Dorsolateral prefrontal cortex (tissue), 118 donors: Measurements from ENCODE around the gene MSH2. TPM values are rescaled to one million over a fixed set of nuclear protein-coding genes. Genes with fewer than 3 reads are reported as not detected.

Source experiments
- microRNA-seq, 43 experiments: library from miRNA; unstranded; fragments of <30 nt; microRNA quantifications; one replicate each; pipeline ENCODE4 v1.2.0, GENCODE V29; 2022
- total RNA-seq, 120 experiments: library from RNA; stranded (reverse); gene quantifications; one replicate each; pipeline versions ENCODE4 v1.2.3 to v1.2.4, GENCODE V29; 2022

Gene MSH2
- total RNA-seq, 120 experiments from 2014 or later = 19.7 to 57.3 (median 39.9) TPM

Small RNA genes lying within 50 kb of the gene (microRNA-seq; reads per million reads assigned to microRNA genes)
- 0 to 1.3 (median 0) reads per million in 43 experiments for gene MIR559

Other genes with a start within 250 kb of the MSH2 start
- gene STPG4, start 247.8 kb upstream of the MSH2 start, total RNA-seq = 1 to 10 TPM in 42 of 120 experiments, under 1 TPM in 47, not detected in 31; 0.29 to 2.8 (median 0.96) TPM
- 1,000 to 10,000 TPM in 105 of 120 experiments, 100 to 1,000 TPM in 15; 591 to 1,720 (median 1,301) TPM for gene CALM2, start 226.6 kb upstream of the MSH2 start, total RNA-seq
- 10 to 100 TPM in 2 of 120 experiments, 1 to 10 TPM in 104, under 1 TPM in 10, not detected in 4; 0.62 to 11.2 (median 1.9) TPM for gene EPCAM, start 33.8 kb upstream of the MSH2 start, total RNA-seq
- gene KCNK12, start 167.8 kb downstream of the MSH2 start, total RNA-seq = 10 to 100 TPM in 119 of 120 experiments, 1 to 10 TPM in 1; 5.3 to 38.0 (median 20.1) TPM